ENCODE measurements around the gene CNTN4. TPM values are rescaled to one million over a fixed set of nuclear protein-coding genes. Genes with fewer than 3 reads are reported as not detected.

Gene CNTN4
- total and polyA plus RNA-seq, 2 of the 8 experiments (the other 6 are each of a cell fraction or from before 2014, with no cell fraction given): 0.41 to 2.2 TPM

DNA sequence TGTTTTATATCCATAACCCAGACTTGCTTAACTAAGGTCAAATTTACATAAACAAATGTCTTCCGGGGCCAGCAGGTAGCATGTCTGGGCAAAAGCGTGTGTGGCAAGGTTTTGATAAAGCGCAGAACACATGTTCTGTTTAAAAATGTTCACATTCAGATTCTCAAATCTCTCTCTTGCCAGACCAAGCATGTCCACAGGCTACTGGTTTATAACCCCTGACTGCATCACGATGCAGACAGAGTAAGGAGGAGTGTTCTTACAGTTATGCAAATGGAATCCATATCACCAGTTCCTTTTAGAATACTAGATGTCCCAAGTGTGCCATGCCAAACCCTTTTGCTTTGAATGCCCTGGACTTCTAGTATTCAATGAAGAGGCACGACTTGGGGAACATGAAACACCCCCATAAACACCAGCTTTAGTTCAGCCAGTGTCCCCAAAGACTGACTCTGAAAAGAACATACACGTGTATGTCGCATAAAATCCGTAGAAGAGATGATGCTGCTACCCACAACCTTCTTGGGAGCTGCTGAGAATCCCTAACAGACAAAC is 412.0 kb downstream of the CNTN4 start (continued):
- no peak for TF ChIP-seq RBBP5 (IDR thresholded peaks at IDR 0.05; ENCODE audit: borderline replicate concordance, low read depth, low read length)
